ENCODE measurements around the gene SWSAP1.

SWSAP1 gene

GRCh38 chr19:11379857-11380350, 5.4 kb downstream of the SWSAP1 start:
- H3K27ac ChIP-seq: no peak overlapping the region
- no peak overlapping the region for H3K4me3 ChIP-seq (ENCODE audit: low read depth, low read length)
- DNase-seq: no peak
- peaks cover 16% of the 10 kb centered on the region for H3K27me3 ChIP-seq (ENCODE audit: insufficient read depth, low read depth, severe bottlenecking)
- TF ChIP-seq, protein P1, sequence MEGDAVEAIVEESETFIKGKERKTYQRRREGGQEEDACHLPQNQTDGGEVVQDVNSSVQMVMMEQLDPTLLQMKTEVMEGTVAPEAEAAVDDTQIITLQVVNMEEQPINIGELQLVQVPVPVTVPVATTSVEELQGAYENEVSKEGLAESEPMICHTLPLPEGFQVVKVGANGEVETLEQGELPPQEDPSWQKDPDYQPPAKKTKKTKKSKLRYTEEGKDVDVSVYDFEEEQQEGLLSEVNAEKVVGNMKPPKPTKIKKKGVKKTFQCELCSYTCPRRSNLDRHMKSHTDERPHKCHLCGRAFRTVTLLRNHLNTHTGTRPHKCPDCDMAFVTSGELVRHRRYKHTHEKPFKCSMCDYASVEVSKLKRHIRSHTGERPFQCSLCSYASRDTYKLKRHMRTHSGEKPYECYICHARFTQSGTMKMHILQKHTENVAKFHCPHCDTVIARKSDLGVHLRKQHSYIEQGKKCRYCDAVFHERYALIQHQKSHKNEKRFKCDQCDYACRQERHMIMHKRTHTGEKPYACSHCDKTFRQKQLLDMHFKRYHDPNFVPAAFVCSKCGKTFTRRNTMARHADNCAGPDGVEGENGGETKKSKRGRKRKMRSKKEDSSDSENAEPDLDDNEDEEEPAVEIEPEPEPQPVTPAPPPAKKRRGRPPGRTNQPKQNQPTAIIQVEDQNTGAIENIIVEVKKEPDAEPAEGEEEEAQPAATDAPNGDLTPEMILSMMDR (IDR thresholded peaks at IDR 0.05; ENCODE audit: low read depth, low read length): no peak
- no peaks in the 10 kb centered on the region; the same call in 1 of the 2 replicates for H3K36me3 ChIP-seq
- no peaks in the 10 kb centered on the region for H3K9me3 ChIP-seq (ENCODE audit: severe bottlenecking)

GRCh38 chr19:11380653-11381537, 6.4 kb downstream of the SWSAP1 start:
- peak; percentile 99 for DNase-seq
- Histone ChIP-seq H3K27ac (peak overlapping the region; percentile 73), H3K36me3 (no peaks in the 10 kb centered on the region; the same call in 1 of the 2 replicates), H3K27me3 (ENCODE audit: insufficient read depth, low read depth, severe bottlenecking) (peaks cover 16% of the 10 kb centered on the region), H3K9me3 (ENCODE audit: severe bottlenecking) (no peaks in the 10 kb centered on the region), H3K4me3 (ENCODE audit: low read depth, low read length) (peak overlapping the region; percentile 62)
- TF ChIP-seq, protein P1 (IDR thresholded peaks at IDR 0.05; ENCODE audit: low read depth, low read length): peak; percentile 92

GRCh38 chr19:11382898-11383705, 8.6 kb downstream of the SWSAP1 start:
- Histone ChIP-seq H3K27ac (no peak overlapping the region), H3K27me3 (ENCODE audit: insufficient read depth, low read depth, severe bottlenecking) (peaks cover 16% of the 10 kb centered on the region), H3K36me3 (no peaks in the 10 kb centered on the region), H3K4me3 (ENCODE audit: low read depth, low read length) (peak overlapping the region; percentile 56), H3K9me3 (ENCODE audit: severe bottlenecking) (no peaks in the 10 kb centered on the region)
- TF ChIP-seq, protein P1 (IDR thresholded peaks at IDR 0.05; ENCODE audit: low read depth, low read length): peak; percentile 81
- peak; percentile 67 for DNase-seq

- TF ChIP-seq, protein P1 (IDR thresholded peaks at IDR 0.05; ENCODE audit: low read depth, low read length): no peak
- H3K27ac ChIP-seq: no peak overlapping the region
- H3K4me3 ChIP-seq (ENCODE audit: low read depth, low read length): peak overlapping the region; percentile 56
- DNase-seq: no peak
- no peaks in the 10 kb centered on the region for H3K9me3 ChIP-seq (ENCODE audit: severe bottlenecking)
- peaks cover 16% of the 10 kb centered on the region for H3K27me3 ChIP-seq (ENCODE audit: insufficient read depth, low read depth, severe bottlenecking)
- H3K36me3 ChIP-seq: no peaks in the 10 kb centered on the region
These were observed 9.2 kb downstream of the SWSAP1 start for GRCh38 chr19:11383706-11384048.

GRCh38 chr19:11384778-11385129, 10.3 kb downstream of the SWSAP1 start:
- no peak overlapping the region for H3K4me3 ChIP-seq (ENCODE audit: low read depth, low read length)
- H3K27ac ChIP-seq: no peak overlapping the region
- TF ChIP-seq, protein P1 (IDR thresholded peaks at IDR 0.05; ENCODE audit: low read depth, low read length): no peak
- no peaks in the 10 kb centered on the region for H3K36me3 ChIP-seq
- H3K9me3 ChIP-seq (ENCODE audit: severe bottlenecking): no peaks in the 10 kb centered on the region
- no peak for DNase-seq
- H3K27me3 ChIP-seq (ENCODE audit: insufficient read depth, low read depth, severe bottlenecking): peaks cover 16% of the 10 kb centered on the region
